C4-2B (cell line): ENCODE measurements around the gene TFEB.

Experiments used
- H3K27ac ChIP-seq: fragments of 450-650 bp; 2 replicates; pipeline ENCODE4 v1.5.1; 2017
- ZFX ChIP-seq: fragments of 450-650 bp; IDR thresholded peaks from 2 replicates; pipeline ENCODE4 v1.6.1; 2017
- TF ChIP-seq, protein P1 (sequence below): fragments of 450-650 bp; conservative IDR thresholded peaks from 2 replicates; pipeline ENCODE4 v1.5.1; 2017; ENCODE audit warnings: mild to moderate bottlenecking

Gene TFEB

GRCh38 chr6:41706876-41707564, 28.4 kb downstream of the TFEB start:
- H3K27ac ChIP-seq = no peak overlapping the region
- TF ChIP-seq, protein P1, sequence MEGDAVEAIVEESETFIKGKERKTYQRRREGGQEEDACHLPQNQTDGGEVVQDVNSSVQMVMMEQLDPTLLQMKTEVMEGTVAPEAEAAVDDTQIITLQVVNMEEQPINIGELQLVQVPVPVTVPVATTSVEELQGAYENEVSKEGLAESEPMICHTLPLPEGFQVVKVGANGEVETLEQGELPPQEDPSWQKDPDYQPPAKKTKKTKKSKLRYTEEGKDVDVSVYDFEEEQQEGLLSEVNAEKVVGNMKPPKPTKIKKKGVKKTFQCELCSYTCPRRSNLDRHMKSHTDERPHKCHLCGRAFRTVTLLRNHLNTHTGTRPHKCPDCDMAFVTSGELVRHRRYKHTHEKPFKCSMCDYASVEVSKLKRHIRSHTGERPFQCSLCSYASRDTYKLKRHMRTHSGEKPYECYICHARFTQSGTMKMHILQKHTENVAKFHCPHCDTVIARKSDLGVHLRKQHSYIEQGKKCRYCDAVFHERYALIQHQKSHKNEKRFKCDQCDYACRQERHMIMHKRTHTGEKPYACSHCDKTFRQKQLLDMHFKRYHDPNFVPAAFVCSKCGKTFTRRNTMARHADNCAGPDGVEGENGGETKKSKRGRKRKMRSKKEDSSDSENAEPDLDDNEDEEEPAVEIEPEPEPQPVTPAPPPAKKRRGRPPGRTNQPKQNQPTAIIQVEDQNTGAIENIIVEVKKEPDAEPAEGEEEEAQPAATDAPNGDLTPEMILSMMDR = no peak
- TF ChIP-seq ZFX = no peak

GRCh38 chr6:41705996-41706835, 29.2 kb downstream of the TFEB start:
- TF ChIP-seq, protein P1 = no peak; the same call in 1 of the 2 replicates
- no peak for TF ChIP-seq ZFX
- H3K27ac ChIP-seq = no peak overlapping the region

GRCh38 chr6:41705311-41705995, 30.0 kb downstream of the TFEB start:
- no peak overlapping the region for H3K27ac ChIP-seq
- TF ChIP-seq, protein P1 = no peak
- TF ChIP-seq ZFX = no peak

GRCh38 chr6:41704656-41705310, 30.6 kb downstream of the TFEB start:
- TF ChIP-seq ZFX = no peak
- TF ChIP-seq, protein P1 = no peak
- H3K27ac ChIP-seq = no peak overlapping the region

- H3K27ac ChIP-seq = no peak overlapping the region
- TF ChIP-seq, protein P1 = no peak
- TF ChIP-seq ZFX = no peak
Observed at GRCh38 chr6:41704028-41704427, 31.4 kb downstream of the TFEB start.

DNA sequence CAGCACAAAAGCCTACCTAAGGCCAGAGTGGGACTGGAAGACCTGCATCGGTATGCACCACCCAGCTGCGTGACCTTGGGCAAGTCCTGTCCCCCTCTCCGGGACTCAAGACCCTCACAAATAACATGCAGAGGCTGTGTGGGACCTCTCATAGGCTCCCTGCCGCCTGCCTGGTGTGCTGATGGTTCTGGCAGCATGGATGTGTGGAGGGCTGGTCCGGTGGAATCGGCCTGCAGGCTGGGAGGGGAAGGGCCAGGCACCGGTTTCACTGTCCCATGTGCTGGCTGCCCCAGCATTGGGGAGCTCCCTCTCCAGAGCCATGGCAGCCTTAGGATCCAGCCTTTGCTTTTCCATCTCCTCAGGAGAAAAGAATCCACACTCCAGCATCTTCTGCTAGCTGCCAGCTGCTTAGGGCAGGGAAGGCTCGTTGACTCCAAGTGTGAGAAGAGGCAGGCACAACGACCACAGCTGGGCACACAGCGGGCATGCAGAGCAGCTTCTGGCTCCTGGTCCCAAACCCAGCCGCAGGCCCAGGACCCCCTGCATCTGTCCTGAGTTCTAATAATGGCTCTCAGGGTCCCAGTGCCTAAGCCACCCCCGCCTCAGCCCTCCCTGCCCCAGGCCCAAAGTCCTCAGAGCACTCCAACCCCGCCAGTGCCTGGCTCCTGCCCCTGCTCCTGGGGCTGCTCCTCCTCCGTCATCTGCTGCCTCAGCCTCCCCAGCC, 32.5 kb downstream of the TFEB start:
- H3K27ac ChIP-seq = no peak overlapping the region
- TF ChIP-seq, protein P1 = no peak
- no peak for TF ChIP-seq ZFX
